NOMO-1 treated with dmso at 0.1 percent for 144 hours (cell line): Measurements from ENCODE around the gene IBA57.
"Not testable (repeated sequence)": the region's sequence is repeated elsewhere in the genome, so short reads cannot be mapped to it uniquely, and the experiment has no call there.

Experiments
- DNase-seq: peaks from one replicate; lab custom pipeline; 2025; ENCODE audit not compliant: unreplicated experiment; lab: John Stamatoyannopoulos, UW

Gene IBA57

GRCh38 chr1:228224198-228225164 lies 58.9 kb downstream of the IBA57 start:
- no peak for DNase-seq

- DNase-seq, result no peak
Observed at GRCh38 chr1:228225165-228225710, 59.6 kb downstream of the IBA57 start.

GRCh38 chr1:228225740-228226139 lies 60.1 kb downstream of the IBA57 start:
- no peak for DNase-seq

- DNase-seq, result no peak
Observed at GRCh38 chr1:228226141-228226874, 60.7 kb downstream of the IBA57 start.

- peak; percentile 56 for DNase-seq
Observed at GRCh38 chr1:228226956-228227791, 61.6 kb downstream of the IBA57 start.

GRCh38 chr1:228228147-228228546 lies 62.5 kb downstream of the IBA57 start:
- DNase-seq, result not testable (repeated sequence)

- DNase-seq, result peak; percentile 53
Observed at GRCh38 chr1:228228601-228229074, 63.0 kb downstream of the IBA57 start.

GRCh38 chr1:228231189-228231588 lies 65.6 kb downstream of the IBA57 start:
- DNase-seq, result no peak
